ENCODE data around the gene WDFY3. TPM values are rescaled to one million over a fixed set of nuclear protein-coding genes. Genes with fewer than 3 reads are reported as not detected.

Gene WDFY3
- polyA plus RNA-seq, 1 of the 3 experiments (the other 2 are of a cell fraction) = 13.8 TPM

DNA sequence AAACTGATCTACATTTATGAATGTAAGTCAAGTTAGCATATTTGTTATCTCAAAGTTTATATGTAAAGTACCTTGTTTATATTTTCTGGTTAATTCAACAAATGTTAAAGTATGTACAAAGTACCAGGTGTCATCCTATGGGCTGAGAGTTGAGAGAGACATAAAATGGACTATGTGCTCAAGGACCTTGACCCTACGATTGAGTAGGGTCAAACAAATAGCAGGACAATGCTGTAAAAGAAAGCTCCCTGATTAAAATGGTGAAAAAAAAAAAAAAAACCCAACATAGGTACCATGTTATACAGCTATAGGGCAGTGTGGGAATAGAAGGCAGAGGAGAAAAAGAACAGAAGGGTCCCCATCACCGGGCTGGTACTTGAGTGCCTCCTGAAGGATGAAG is 260.2 kb downstream of the WDFY3 start:
- Histone ChIP-seq H3K27ac (ENCODE audit: low read depth in 2 of 2, low read length in 1 of 2) (no peak overlapping the region), H3K4me3 (ENCODE audit: low read depth in 2 of 2, low read length in 1 of 2) (no peak overlapping the region), H3K27me3 (ENCODE audit: insufficient read depth) (no peaks in the 10 kb centered on the region), H4K20me1 (ENCODE audit: insufficient read depth) (no peaks in the 10 kb centered on the region), H3K9me3 (no peaks in the 10 kb centered on the region; the same call in 1 of the 2 replicates), H2AFZ (ENCODE audit: low read depth) (no peak overlapping the region), H3K36me3 (replicated peaks in 1 of 2; ENCODE audit: control insufficient read depth in 1 of 2, insufficient read depth in 2 of 2, low read length in 1 of 2) (peaks cover 68 to 90% of the 10 kb centered on the region in 2 experiments), H3K9me2 (no peaks in the 10 kb centered on the region), H3K4me2 (no peak overlapping the region), H3K4me1 (ENCODE audit: control insufficient read depth in 1 of 2, insufficient read depth in 2 of 2, low read depth in 1 of 2, low read length in 1 of 2) (no peaks in the 10 kb centered on the region), H3K79me2 (ENCODE audit: insufficient read depth) (no peaks in the 10 kb centered on the region), H3K9ac (no peak overlapping the region), H3F3A (replicated peaks; ENCODE audit: insufficient read depth) (no peaks in the 10 kb centered on the region)
- CTCF ChIA-PET = no interaction called here
- WGBS (ENCODE audit: low lambda C conversion rate) = 97% methylated on average over 2 of the region's 2 CpGs
- POLR2A ChIA-PET = no interaction called here
- TF ChIP-seq RAD21 (IDR thresholded peaks at IDR 0.05; ENCODE audit: low read length) = no peak
- no peak for TF ChIP-seq SIN3A (IDR thresholded peaks at IDR 0.05; ENCODE audit: borderline replicate concordance, low read depth, low read length)
- no peak for TF ChIP-seq TAF1 (IDR thresholded peaks at IDR 0.05; ENCODE audit: borderline replicate concordance, low read depth, low read length)
- TF ChIP-seq MXI1 (IDR thresholded peaks at IDR 0.05; ENCODE audit: low read depth, low read length) = no peak
- no peak for TF ChIP-seq TCF12 (IDR thresholded peaks at IDR 0.05)
- TF ChIP-seq, protein P1, sequence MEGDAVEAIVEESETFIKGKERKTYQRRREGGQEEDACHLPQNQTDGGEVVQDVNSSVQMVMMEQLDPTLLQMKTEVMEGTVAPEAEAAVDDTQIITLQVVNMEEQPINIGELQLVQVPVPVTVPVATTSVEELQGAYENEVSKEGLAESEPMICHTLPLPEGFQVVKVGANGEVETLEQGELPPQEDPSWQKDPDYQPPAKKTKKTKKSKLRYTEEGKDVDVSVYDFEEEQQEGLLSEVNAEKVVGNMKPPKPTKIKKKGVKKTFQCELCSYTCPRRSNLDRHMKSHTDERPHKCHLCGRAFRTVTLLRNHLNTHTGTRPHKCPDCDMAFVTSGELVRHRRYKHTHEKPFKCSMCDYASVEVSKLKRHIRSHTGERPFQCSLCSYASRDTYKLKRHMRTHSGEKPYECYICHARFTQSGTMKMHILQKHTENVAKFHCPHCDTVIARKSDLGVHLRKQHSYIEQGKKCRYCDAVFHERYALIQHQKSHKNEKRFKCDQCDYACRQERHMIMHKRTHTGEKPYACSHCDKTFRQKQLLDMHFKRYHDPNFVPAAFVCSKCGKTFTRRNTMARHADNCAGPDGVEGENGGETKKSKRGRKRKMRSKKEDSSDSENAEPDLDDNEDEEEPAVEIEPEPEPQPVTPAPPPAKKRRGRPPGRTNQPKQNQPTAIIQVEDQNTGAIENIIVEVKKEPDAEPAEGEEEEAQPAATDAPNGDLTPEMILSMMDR (IDR thresholded peaks at IDR 0.05) = no peak
- no peak for TF ChIP-seq MEF2A (IDR thresholded peaks at IDR 0.05; ENCODE audit: borderline replicate concordance, low read depth)
- TF ChIP-seq GATA2 (CRISPR knock-in tag; IDR thresholded peaks at IDR 0.05) = no peak
- no peak for TF ChIP-seq GABPA (IDR thresholded peaks at IDR 0.05; ENCODE audit: low read depth)
- TF ChIP-seq YY1 (IDR thresholded peaks at IDR 0.05; ENCODE audit: low read depth) = no peak
- TF ChIP-seq, protein P2, sequence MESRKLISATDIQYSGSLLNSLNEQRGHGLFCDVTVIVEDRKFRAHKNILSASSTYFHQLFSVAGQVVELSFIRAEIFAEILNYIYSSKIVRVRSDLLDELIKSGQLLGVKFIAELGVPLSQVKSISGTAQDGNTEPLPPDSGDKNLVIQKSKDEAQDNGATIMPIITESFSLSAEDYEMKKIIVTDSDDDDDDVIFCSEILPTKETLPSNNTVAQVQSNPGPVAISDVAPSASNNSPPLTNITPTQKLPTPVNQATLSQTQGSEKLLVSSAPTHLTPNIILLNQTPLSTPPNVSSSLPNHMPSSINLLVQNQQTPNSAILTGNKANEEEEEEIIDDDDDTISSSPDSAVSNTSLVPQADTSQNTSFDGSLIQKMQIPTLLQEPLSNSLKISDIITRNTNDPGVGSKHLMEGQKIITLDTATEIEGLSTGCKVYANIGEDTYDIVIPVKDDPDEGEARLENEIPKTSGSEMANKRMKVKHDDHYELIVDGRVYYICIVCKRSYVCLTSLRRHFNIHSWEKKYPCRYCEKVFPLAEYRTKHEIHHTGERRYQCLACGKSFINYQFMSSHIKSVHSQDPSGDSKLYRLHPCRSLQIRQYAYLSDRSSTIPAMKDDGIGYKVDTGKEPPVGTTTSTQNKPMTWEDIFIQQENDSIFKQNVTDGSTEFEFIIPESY (IDR thresholded peaks at IDR 0.05; ENCODE audit: borderline replicate concordance, low read depth) = no peak
- TF ChIP-seq, protein P3, sequence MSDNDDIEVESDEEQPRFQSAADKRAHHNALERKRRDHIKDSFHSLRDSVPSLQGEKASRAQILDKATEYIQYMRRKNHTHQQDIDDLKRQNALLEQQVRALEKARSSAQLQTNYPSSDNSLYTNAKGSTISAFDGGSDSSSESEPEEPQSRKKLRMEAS (IDR thresholded peaks at IDR 0.05; ENCODE audit: low read depth) = no peak
- TF ChIP-seq, protein P4, sequence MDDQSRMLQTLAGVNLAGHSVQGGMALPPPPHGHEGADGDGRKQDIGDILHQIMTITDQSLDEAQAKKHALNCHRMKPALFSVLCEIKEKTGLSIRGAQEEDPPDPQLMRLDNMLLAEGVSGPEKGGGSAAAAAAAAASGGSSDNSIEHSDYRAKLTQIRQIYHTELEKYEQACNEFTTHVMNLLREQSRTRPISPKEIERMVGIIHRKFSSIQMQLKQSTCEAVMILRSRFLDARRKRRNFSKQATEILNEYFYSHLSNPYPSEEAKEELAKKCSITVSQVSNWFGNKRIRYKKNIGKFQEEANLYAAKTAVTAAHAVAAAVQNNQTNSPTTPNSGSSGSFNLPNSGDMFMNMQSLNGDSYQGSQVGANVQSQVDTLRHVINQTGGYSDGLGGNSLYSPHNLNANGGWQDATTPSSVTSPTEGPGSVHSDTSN (IDR thresholded peaks at IDR 0.05) = no peak
- TF ChIP-seq EP300 (IDR thresholded peaks at IDR 0.05; ENCODE audit: borderline replicate concordance in 1 of 2, low read depth in 1 of 2, low read length in 1 of 2) = no peak
- no peak for TF ChIP-seq FOSL2 (IDR thresholded peaks at IDR 0.05; ENCODE audit: borderline replicate concordance, low read depth)
- no peak for TF ChIP-seq NRF1 (IDR thresholded peaks at IDR 0.05; ENCODE audit: low read depth, low read length)
- no peak for TF ChIP-seq SMC3 (IDR thresholded peaks at IDR 0.05; ENCODE audit: low read depth, low read length)
- no peak for DNase-seq

All from SK-N-SH (cell line).